ENCODE measurements around the gene CHMP2A. TPM values are rescaled to one million over a fixed set of nuclear protein-coding genes. Genes with fewer than 3 reads are reported as not detected.

CHMP2A gene
- total RNA-seq, 1 donor from 2014 or later = 105 TPM

DNA sequence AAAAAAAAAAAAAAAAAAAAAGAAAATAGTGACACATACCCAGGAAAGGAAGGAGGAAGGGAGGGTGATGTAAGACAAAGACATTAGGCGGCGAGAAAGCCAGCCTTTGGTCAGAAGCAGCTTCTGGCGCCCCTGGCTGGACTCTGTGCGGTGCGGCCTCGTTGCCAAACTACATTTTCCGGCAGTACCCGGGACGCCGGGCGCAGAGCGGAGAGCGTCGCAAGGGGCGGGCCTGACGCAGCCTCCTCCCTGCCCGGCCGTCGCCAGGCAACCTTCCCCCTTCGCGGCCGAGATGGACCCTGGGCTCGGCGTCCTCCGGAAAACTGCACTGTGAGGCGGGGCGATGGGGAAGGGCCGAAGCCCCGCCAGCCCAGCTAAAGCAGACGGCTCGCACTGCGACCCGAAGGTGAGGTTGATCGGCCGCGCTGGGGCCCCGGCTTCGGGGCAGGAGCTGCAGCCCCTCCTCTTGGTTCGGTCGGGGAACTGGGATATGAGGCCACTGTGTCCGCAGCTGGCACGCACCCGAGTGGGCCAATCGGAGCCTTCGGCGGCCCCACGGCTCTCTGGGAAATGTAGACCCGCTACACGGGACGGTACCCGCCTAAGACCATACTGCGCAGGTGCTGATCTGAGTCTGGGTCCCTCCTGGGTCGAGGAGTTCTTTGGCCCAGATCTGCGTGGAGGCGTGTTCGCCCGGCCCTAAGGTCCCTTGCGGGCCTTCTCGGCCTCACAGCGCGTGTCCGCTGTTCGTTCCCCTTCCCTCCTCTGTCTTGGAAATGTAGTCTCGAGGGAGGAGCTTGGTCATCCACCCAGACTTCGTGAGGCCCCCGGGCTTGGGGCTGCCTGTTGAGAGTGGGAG is 20.5 kb upstream of the CHMP2A start:
- peak overlapping the region; percentile 85 for H3K4me3 Mint-ChIP-seq (ENCODE audit: low read depth)
- peaks cover 32% of the 10 kb centered on the region for H3K4me1 Mint-ChIP-seq (ENCODE audit: low read depth)
- peaks cover 8% of the 10 kb centered on the region for H3K36me3 Mint-ChIP-seq (ENCODE audit: low read depth)
- intact Hi-C loops (cut with micrococcal nuclease) = loop anchor here (1.0 kb wide), 1 partner anchor 56 kb away; the partner anchor contains the start of gene ZBTB45
- H3K27me3 Mint-ChIP-seq (ENCODE audit: low read depth) = no peaks in the 10 kb centered on the region
- peak; percentile 79 for DNase-seq (ENCODE audit: low spot score)
- H3K27ac Mint-ChIP-seq = peak overlapping the region; percentile 88
- no peaks in the 10 kb centered on the region for H3K9me3 Mint-ChIP-seq

DNA sequence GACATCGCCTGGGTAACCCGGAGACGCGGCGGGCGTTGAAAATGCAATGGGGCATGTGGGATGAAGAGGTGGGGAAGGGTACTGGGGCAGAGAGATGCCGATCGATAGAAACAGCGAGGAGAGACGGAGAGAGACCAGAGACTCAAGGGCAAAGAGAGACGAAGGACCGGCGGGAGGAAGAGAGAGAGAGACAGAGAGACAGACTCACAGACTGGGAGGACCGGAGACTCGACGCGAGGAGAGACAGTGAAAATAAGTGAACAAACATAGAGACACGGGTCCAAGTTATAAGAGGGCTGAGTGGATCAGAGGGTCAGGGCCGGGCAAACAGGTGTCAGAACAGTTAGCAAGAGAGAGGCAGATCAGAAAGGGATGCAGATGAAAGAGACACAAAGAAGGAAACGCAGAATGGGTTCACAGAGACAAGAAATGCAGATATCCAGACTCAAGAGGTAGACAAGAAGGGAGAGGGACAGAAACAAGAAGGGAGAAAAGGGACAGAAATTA is 18.8 kb upstream of the CHMP2A start:
- peaks cover 22% of the 10 kb centered on the region for H3K4me1 Mint-ChIP-seq (ENCODE audit: low read depth)
- H3K36me3 Mint-ChIP-seq (ENCODE audit: low read depth) = peaks cover 15% of the 10 kb centered on the region
- intact Hi-C loops (cut with micrococcal nuclease) = loop anchor here (1.0 kb wide), 1 partner anchor 14 kb away; no protein-coding TSS in a partner anchor
- peak overlapping the region; percentile 100 for H3K27ac Mint-ChIP-seq
- H3K4me3 Mint-ChIP-seq (ENCODE audit: low read depth) = peak overlapping the region; percentile 95
- DNase-seq (ENCODE audit: low spot score) = no peak
- H3K9me3 Mint-ChIP-seq = no peaks in the 10 kb centered on the region
- H3K27me3 Mint-ChIP-seq (ENCODE audit: low read depth) = no peaks in the 10 kb centered on the region

DNA sequence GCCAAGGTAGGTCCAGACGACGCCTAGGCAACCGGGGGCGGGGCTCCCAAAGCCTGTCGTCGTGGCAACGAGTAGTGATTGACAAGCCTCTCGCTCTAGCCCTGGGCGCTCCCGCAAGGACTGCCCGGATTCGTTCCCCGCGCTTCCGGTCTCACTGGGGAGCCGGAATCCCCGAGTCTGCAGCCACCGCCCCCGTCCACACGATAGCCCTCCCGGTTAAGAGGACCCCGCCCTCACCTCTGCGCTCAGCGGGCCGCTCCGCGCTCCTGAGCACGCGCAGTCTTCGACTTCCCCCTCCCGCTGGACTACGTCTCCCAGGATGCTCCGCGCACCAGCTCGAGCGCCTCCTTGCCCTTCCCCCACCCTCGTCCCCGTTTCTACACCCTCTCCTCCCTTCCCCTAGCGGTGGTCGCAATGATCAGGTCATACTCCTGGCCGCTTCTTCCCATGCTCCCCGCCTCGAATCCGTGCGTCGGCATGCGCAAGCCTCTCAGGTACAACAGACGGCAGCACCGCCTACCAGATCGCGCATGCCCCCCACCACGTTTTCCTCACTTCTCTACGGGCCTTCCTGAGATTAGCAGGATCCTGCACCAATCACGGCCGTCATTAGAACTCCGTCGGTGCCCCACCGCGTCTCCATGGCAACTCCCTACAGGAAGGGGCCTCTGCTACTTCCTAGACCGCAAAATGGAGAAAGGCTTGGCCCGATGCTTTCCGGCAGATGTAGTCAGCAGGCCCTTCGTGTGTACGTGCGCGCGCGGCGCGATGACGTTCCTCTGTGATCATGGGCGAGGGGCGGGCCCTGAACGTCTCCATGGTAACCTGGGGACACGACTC is 18.1 kb upstream of the CHMP2A start, which contains the start of gene MZF1:
Gene MZF1 (minus strand): TSS at position 518 of the 840 bp plus-strand sequence. CDS start 1,946 bp downstream, outside the sequence.
- H3K4me1 Mint-ChIP-seq (ENCODE audit: low read depth) = peaks cover 21% of the 10 kb centered on the region
- intact Hi-C loops (cut with micrococcal nuclease) = loop anchor here (1.0 kb wide), 2 partner anchors 14 to 29 kb away; partner anchors contain the start of gene TRIM28
- DNase-seq (ENCODE audit: low spot score) = peak; percentile 100
- peak within 1 kb of the TSS; percentile 100 for H3K27ac Mint-ChIP-seq
- peaks cover 21% of the 10 kb centered on the region for H3K36me3 Mint-ChIP-seq (ENCODE audit: low read depth)
- no peaks in the 10 kb centered on the region for H3K9me3 Mint-ChIP-seq
- H3K4me3 Mint-ChIP-seq (ENCODE audit: low read depth) = peak within 1 kb of the TSS; percentile 95
- no peaks in the 10 kb centered on the region for H3K27me3 Mint-ChIP-seq (ENCODE audit: low read depth)

DNA sequence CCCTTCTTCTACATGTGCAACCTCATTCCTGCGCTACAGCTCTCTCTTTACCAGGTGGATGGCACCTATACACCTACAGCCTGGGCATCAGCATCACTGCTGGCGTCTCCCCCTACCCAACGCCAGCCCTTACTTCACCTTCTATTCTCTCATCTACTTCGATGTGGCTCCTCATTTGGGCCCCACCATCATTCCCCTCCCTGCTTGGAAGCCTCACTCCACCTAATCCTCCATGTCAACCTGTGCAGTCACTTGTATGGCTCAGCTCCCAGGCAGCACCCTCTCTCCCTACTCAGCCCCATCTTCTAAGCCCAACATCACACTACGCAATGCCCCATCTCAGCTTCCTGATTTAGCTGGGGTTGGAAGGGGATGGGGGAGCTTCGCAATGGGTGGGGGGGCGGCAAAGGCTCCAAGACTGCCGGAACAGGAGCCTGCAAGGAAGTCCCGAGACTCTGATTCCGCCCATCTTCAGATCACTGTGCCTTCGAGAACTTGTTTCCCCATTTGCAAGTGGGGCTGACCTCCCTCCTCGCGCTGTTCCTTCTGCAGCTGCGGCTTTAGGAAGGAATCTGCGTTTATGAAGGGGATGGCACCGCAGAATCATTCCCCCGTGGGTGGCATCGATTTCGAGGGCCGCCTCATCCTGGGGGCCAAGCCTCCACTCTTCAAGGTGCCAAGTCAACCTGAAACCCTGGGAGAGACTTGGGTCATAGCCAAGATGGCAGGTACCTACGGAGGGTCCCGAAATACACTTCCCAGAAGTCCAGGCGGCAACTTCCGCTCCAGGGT is 17.3 kb upstream of the CHMP2A start:
- intact Hi-C loops (cut with micrococcal nuclease) = loop anchor here (1.0 kb wide), 1 partner anchor 28 kb away; the partner anchor contains the start of gene TRIM28
- H3K9me3 Mint-ChIP-seq = no peaks in the 10 kb centered on the region
- H3K36me3 Mint-ChIP-seq (ENCODE audit: low read depth) = peaks cover 22% of the 10 kb centered on the region
- peaks cover 20% of the 10 kb centered on the region for H3K4me1 Mint-ChIP-seq (ENCODE audit: low read depth)
- no peak for DNase-seq (ENCODE audit: low spot score)
- H3K27me3 Mint-ChIP-seq (ENCODE audit: low read depth) = no peaks in the 10 kb centered on the region
- peak overlapping the region; percentile 100 for H3K27ac Mint-ChIP-seq
- H3K4me3 Mint-ChIP-seq (ENCODE audit: low read depth) = peak overlapping the region; percentile 95

DNA sequence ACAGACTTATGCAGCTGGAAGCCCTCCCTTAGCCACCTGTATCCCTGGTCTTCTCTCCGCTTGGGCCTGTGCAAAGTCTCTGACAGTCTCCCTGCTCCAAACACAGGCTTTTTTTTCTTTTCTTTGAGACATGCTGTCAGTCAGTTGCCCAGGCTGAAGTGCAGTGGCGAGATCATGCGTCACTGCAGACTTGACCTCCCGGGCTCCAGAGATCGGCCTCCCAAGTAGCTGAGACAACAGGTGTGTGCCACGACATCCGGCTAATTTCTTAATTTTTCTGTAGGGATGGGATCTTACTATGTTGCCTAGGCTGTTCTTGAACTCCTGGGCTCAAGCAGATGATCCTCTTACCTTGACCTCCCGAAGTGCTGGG is 16.7 kb upstream of the CHMP2A start:
- H3K9me3 Mint-ChIP-seq = no peaks in the 10 kb centered on the region
- peak overlapping the region; percentile 95 for H3K4me3 Mint-ChIP-seq (ENCODE audit: low read depth)
- intact Hi-C loops (cut with micrococcal nuclease) = no loop called here
- DNase-seq (ENCODE audit: low spot score) = no peak
- H3K36me3 Mint-ChIP-seq (ENCODE audit: low read depth) = peaks cover 22% of the 10 kb centered on the region
- peaks cover 20% of the 10 kb centered on the region for H3K4me1 Mint-ChIP-seq (ENCODE audit: low read depth)
- no peaks in the 10 kb centered on the region for H3K27me3 Mint-ChIP-seq (ENCODE audit: low read depth)
- H3K27ac Mint-ChIP-seq = no peak overlapping the region

DNA sequence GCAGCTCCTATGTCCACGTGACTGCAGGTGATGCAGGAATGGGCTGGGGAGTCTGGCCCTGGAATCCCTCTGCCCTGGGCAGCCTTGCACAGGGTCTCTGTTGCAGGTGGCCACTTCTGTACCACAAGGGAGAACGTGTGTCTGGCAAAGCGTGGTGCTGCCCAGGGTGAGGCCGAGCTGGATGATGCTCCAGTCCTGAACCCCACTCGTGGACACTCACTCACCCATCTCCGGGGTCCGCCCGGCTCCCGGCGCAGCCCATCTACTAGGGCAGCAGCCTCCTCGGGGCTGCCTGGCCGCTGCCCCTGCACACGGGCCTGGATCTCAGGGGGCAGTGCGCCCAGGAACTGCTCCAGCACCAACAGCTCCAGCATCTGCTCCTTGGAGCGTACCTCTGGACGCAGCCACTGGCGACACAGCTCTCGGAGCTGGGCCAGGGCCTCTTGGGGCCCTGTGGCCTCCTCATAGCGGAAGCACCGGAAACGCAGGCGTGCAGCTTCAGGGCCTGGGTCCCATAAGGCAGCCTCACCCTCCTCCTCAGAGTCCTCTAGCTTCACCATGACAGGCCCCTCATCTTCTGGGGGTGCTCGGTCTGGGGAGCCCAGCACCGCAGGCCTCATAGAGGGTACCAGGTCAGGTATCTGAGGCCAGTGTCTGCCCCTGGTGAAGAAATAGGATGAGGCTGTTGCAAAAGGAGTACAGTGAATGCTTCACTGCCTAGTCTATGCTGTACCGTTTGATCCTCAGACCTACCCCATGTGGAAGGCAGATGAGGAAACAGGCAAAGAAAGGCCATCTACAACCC is 16.1 kb upstream of the CHMP2A start:
- H3K27ac Mint-ChIP-seq = no peak overlapping the region
- H3K9me3 Mint-ChIP-seq = no peaks in the 10 kb centered on the region
- no peaks in the 10 kb centered on the region for H3K27me3 Mint-ChIP-seq (ENCODE audit: low read depth)
- intact Hi-C loops (cut with micrococcal nuclease) = no loop called here
- no peak overlapping the region for H3K4me3 Mint-ChIP-seq (ENCODE audit: low read depth)
- no peak for DNase-seq (ENCODE audit: low spot score)
- H3K4me1 Mint-ChIP-seq (ENCODE audit: low read depth) = peaks cover 20% of the 10 kb centered on the region
- peaks cover 25% of the 10 kb centered on the region for H3K36me3 Mint-ChIP-seq (ENCODE audit: low read depth)

DNA sequence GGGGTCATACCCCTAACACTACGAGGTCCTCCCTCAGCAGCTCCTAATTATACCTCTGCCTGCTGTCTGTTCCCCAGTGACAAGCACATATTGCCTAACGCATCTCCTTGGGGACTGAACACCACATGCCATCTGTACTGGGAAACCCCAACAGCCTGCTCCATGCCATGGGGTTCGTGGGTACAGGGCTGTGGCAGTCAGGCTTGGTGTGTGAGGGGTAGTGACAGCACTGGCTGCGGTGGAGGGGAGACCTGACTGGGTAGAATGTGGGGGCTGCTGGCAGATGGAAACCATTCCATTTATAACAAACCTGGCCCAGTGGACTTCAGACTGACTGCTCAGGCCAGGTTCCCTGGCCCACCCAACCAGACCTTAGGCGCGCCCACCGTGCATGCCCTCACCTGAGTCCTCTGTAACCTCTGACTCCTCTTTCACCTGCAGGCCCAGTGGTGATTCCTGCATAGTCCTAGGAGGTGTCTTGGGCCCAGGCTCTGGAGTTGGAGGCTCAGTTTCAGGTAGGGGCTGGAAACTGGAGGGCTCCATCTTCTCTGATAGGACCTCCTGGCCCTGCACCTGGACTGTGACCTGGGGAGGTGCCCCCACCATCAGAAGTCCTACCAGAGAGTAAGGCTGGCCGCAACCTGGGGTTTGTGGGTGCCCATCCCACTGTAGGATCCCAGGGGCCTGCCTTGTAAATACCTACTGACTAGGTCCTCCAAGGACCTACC is 15.2 kb upstream of the CHMP2A start:
- no peaks in the 10 kb centered on the region for H3K9me3 Mint-ChIP-seq
- no peak overlapping the region for H3K27ac Mint-ChIP-seq
- H3K27me3 Mint-ChIP-seq (ENCODE audit: low read depth) = no peaks in the 10 kb centered on the region
- H3K4me1 Mint-ChIP-seq (ENCODE audit: low read depth) = peaks cover 18% of the 10 kb centered on the region
- H3K4me3 Mint-ChIP-seq (ENCODE audit: low read depth) = no peak overlapping the region
- intact Hi-C loops (cut with micrococcal nuclease) = no loop called here
- DNase-seq (ENCODE audit: low spot score) = no peak
- peaks cover 25% of the 10 kb centered on the region for H3K36me3 Mint-ChIP-seq (ENCODE audit: low read depth)

DNA sequence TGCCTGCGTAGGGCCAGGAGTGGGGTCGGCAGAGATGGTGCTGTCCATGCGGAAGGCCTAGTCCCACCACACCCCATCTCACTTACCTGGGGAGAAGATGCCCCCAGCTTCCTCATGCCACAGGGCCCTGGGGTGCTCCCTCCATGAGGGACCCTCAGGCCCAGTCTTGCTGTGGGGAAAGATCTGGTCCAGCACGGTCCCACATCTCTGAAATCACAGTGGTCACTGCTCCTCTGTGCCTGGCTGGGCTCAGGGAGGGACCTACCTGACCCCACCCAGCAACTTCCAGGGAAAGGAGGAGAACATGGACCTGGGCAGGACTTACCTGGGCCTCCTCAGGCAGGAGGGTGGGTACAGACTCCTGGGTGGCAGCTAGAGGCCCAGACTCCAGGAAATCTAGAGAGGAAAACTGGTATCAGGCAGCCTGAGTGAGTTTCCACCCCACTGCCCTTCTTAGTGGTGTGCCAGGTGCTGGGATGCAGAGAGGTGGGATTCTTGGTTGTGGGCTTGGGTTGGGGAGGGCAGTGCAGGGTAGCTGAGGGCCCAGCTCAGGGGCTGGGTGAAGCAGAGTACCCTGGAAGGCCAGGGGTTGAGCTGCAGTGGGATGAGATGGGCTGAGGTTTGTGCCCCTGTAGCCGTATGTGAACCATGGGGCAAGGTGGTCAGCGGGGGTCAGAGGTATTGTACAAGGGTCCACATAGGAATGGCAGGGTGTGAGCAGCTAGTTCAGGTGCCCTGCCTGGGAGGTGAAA is 14.5 kb upstream of the CHMP2A start:
- Mint-ChIP-seq H3K27me3 (ENCODE audit: low read depth) (no peaks in the 10 kb centered on the region), H3K36me3 (ENCODE audit: low read depth) (peaks cover 25% of the 10 kb centered on the region), H3K4me3 (ENCODE audit: low read depth) (no peak overlapping the region), H3K4me1 (ENCODE audit: low read depth) (peaks cover 19% of the 10 kb centered on the region), H3K27ac (no peak overlapping the region), H3K9me3 (no peaks in the 10 kb centered on the region)
- DNase-seq (ENCODE audit: low spot score) = no peak
- intact Hi-C loops (cut with micrococcal nuclease) = no loop called here

DNA sequence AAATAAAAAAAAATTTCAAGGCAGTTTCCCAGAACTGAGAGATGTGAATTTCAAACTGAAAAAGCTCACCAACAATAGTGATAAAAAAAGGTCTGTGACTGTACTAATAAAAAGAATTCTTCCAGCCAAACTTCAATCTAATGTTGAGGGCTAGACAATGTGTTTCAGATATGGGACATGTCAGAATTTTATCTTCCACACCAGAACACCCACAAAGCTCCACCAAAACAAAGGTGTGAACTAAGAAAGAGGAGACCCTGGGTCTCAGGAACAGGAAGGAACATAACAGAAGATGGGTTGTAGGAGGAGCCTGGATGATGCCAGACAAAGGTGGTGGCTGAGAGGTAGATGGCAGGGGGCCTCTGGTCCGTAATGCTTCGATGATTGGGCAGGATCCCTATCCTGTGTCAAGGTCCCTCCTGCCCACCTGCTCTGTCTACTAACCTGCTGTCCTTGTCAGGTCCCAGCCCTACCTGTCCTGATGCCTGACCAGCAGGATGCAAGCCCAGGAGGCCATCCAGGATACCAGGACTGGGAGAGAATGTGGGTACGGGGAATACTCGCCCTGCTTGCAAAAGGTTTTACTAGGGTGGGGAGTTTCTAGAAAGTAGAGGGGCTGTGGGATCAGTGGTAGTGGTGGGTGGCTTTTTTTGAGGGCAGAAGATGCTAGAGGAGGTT is 13.7 kb upstream of the CHMP2A start:
- no peak overlapping the region for H3K27ac Mint-ChIP-seq
- H3K4me1 Mint-ChIP-seq (ENCODE audit: low read depth) = peaks cover 19% of the 10 kb centered on the region
- intact Hi-C loops (cut with micrococcal nuclease) = no loop called here
- no peaks in the 10 kb centered on the region for H3K9me3 Mint-ChIP-seq
- no peak overlapping the region for H3K4me3 Mint-ChIP-seq (ENCODE audit: low read depth)
- no peaks in the 10 kb centered on the region for H3K27me3 Mint-ChIP-seq (ENCODE audit: low read depth)
- peaks cover 26% of the 10 kb centered on the region for H3K36me3 Mint-ChIP-seq (ENCODE audit: low read depth)
- DNase-seq (ENCODE audit: low spot score) = no peak

DNA sequence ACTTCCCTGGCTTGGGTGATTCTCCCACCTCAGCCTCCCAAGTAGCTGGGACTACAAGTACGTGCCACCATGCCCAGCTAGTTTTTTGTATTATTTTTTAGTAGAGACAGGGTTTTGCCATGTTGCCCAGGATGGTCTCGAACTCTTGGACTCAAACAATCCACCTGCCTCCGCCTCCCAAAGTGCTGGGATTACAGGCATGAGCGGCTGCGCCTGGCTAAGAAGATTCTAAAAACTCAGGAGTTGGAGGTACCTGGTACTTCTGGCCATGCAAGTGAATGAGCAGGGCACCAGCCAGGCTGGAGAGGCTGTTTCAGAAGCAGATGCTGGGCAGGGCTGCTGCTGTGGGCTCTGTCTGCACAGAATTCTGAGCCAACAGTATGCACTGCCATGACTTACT is 12.1 kb upstream of the CHMP2A start:
- Mint-ChIP-seq H3K27ac (no peak overlapping the region), H3K9me3 (no peaks in the 10 kb centered on the region), H3K4me1 (ENCODE audit: low read depth) (peaks cover 18% of the 10 kb centered on the region), H3K36me3 (ENCODE audit: low read depth) (peaks cover 24% of the 10 kb centered on the region), H3K4me3 (ENCODE audit: low read depth) (no peak overlapping the region), H3K27me3 (ENCODE audit: low read depth) (no peaks in the 10 kb centered on the region)
- intact Hi-C loops (cut with micrococcal nuclease) = no loop called here
- no peak for DNase-seq (ENCODE audit: low spot score)
